Panc1 (cell line): Measurements from ENCODE around the gene PAOX. TPM values are rescaled to one million over a fixed set of nuclear protein-coding genes. Genes with fewer than 3 reads are reported as not detected.
"Not testable (repeated sequence)": the region's sequence is repeated elsewhere in the genome, so short reads cannot be mapped to it uniquely, and the experiment has no call there.

Source experiments
- ATAC-seq: fragments of 200-7000 bp; cut with Tn5 transposase; 2 replicates; pipeline ENCODE4 v1.9.1; 2020; ENCODE audit warnings: mild to moderate bottlenecking, moderate library complexity
- BruUV-seq: library from RNA; stranded (reverse); fragments of 400-500 nt; replicated peaks from 2 replicates; lab custom pipeline; 2021; lab: Mats Ljungman, UMichigan
- CTCF ChIA-PET: fragments of 300-600 bp; sonication (Branson Sonifier 250); formaldehyde crosslinking; loops from one replicate; lab custom pipeline; 2022; ENCODE audit warnings: antibody characterized with exemption; lab: Charles Lee
- POLR2A ChIA-PET: fragments of 300-600 bp; sonication (Branson Sonifier 250); formaldehyde crosslinking; loops from one replicate; lab custom pipeline; 2022; ENCODE audit warnings: antibody characterized with exemption; lab: Charles Lee
- DNase-seq: peaks from one replicate; pipeline ENCODE4 v3.0.0-alpha.2; 2010; ENCODE audit warnings: low read depth, low spot score
- H3K27ac ChIP-seq: 2 replicates; pipeline ENCODE4 v1.5.1; 2011; ENCODE audit warnings: mild to moderate bottlenecking, low read length, inconsistent platforms
- H3K27me3 ChIP-seq: fragments of 200-500 bp; sonication (Bioruptor generic); 2 replicates; pipeline ENCODE4 v1.6.0; 2014; ENCODE audit warnings: low read length, inconsistent platforms; ENCODE audit not compliant: control insufficient read depth, insufficient read depth
- H3K36me3 ChIP-seq: fragments of 200-500 bp; sonication (Bioruptor generic); 2 replicates; pipeline ENCODE4 v1.5.1; 2014; ENCODE audit warnings: inconsistent platforms, mild to moderate bottlenecking, low read length, moderate library complexity; ENCODE audit not compliant: control insufficient read depth, insufficient read depth
- H3K4me1 ChIP-seq: 2 replicates; pipeline ENCODE4 v1.5.1; 2011; ENCODE audit warnings: inconsistent platforms, mild to moderate bottlenecking, low read length, moderate library complexity; ENCODE audit not compliant: control insufficient read depth, insufficient read depth
- H3K4me3 ChIP-seq, 2 experiments: 2 replicates each; pipeline ENCODE4 v1.5.1; 2011 to 2012; ENCODE audit warnings: low read depth in 2 of 2, low read length in 2 of 2, mild to moderate bottlenecking in 2 of 2, inconsistent platforms in 1 of 2, moderate library complexity in 1 of 2
- H3K9me3 ChIP-seq: fragments of 200-500 bp; sonication (Bioruptor generic); 2 replicates; pipeline ENCODE4 v1.5.1; 2014; ENCODE audit warnings: low read depth, mild to moderate bottlenecking, inconsistent platforms, low read length, moderate library complexity; ENCODE audit not compliant: control insufficient read depth, insufficient read depth
- POLR2AphosphoS5 ChIP-seq: IDR thresholded peaks from 2 replicates; pipeline ENCODE4 v1.6.1; 2012; ENCODE audit warnings: mild to moderate bottlenecking, low read depth, low read length, moderate library complexity
- SIN3A ChIP-seq: IDR thresholded peaks from 2 replicates; pipeline ENCODE4 v1.6.1; 2012; ENCODE audit warnings: low read depth, mild to moderate bottlenecking, low read length, moderate library complexity, borderline replicate concordance; ENCODE audit not compliant: insufficient read depth
- TCF7L2 ChIP-seq: IDR thresholded peaks from 2 replicates; pipeline ENCODE4 v1.6.1; 2011; ENCODE audit warnings: mild to moderate bottlenecking, low read depth, low read length, inconsistent platforms
- in situ Hi-C: cut with HindIII; loops from 2 replicates; pipeline ENCODE4 v1.10.0; 2016; ENCODE audit warnings: low sequenced_read_pairs, low pct_unique_long_range_greater_than_20kb
- intact Hi-C: fragments of 100-400 bp; cut with micrococcal nuclease; formaldehyde crosslinking; loops from one replicate; pipeline ENCODE4 v1.10.0; 2022; ENCODE audit not compliant: unreplicated experiment
- total RNA-seq: library from RNA; stranded (reverse); gene quantifications from one replicate; pipeline ENCODE4 v1.2.1, GENCODE V29; 2021; ENCODE audit not compliant: unreplicated experiment
- TF ChIP-seq, protein P1 (sequence below), 2 experiments: IDR thresholded peaks; 2 replicates each; pipeline ENCODE4 v1.6.1; 2011 to 2012; ENCODE audit warnings: low read depth in 2 of 2, control low read depth in 1 of 2, low read length in 1 of 2, mild to moderate bottlenecking in 1 of 2, moderate library complexity in 1 of 2; ENCODE audit not compliant: insufficient read depth in 1 of 2
- TF ChIP-seq, protein P2 (sequence below): fragments of 450-650 bp; IDR thresholded peaks from 2 replicates; pipeline ENCODE4 v1.5.1; 2017; ENCODE audit warnings: mild to moderate bottlenecking

The PAOX gene
- total RNA-seq, 1 experiment from 2014 or later = 9.3 TPM

GRCh38 chr10:133412381-133412711 lies 33.3 kb downstream of the PAOX start:
- H3K9me3 ChIP-seq = peaks cover 26% of the 10 kb centered on the region
- H3K27ac ChIP-seq = no peak overlapping the region
- DNase-seq = no peak
- intact Hi-C loops (no loop called here), in situ Hi-C loops (no loop called here)
- ATAC-seq = no peak
- BruUV-seq = no TSS peak
- ChIA-PET CTCF (no interaction called here), POLR2A (no interaction called here)
- no peaks in the 10 kb centered on the region for H3K4me1 ChIP-seq
- H3K4me3 ChIP-seq = no peak overlapping the region
- no peaks in the 10 kb centered on the region for H3K27me3 ChIP-seq
- TF ChIP-seq, protein P1, sequence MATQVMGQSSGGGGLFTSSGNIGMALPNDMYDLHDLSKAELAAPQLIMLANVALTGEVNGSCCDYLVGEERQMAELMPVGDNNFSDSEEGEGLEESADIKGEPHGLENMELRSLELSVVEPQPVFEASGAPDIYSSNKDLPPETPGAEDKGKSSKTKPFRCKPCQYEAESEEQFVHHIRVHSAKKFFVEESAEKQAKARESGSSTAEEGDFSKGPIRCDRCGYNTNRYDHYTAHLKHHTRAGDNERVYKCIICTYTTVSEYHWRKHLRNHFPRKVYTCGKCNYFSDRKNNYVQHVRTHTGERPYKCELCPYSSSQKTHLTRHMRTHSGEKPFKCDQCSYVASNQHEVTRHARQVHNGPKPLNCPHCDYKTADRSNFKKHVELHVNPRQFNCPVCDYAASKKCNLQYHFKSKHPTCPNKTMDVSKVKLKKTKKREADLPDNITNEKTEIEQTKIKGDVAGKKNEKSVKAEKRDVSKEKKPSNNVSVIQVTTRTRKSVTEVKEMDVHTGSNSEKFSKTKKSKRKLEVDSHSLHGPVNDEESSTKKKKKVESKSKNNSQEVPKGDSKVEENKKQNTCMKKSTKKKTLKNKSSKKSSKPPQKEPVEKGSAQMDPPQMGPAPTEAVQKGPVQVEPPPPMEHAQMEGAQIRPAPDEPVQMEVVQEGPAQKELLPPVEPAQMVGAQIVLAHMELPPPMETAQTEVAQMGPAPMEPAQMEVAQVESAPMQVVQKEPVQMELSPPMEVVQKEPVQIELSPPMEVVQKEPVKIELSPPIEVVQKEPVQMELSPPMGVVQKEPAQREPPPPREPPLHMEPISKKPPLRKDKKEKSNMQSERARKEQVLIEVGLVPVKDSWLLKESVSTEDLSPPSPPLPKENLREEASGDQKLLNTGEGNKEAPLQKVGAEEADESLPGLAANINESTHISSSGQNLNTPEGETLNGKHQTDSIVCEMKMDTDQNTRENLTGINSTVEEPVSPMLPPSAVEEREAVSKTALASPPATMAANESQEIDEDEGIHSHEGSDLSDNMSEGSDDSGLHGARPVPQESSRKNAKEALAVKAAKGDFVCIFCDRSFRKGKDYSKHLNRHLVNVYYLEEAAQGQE (IDR thresholded peaks at IDR 0.05; ENCODE audit: insufficient read depth in 1 of 2, low read depth in 2 of 2, low read length in 1 of 2) = no peak
- TF ChIP-seq POLR2AphosphoS5 (no peak), SIN3A (no peak), TCF7L2 (no peak)
- TF ChIP-seq, protein P2, sequence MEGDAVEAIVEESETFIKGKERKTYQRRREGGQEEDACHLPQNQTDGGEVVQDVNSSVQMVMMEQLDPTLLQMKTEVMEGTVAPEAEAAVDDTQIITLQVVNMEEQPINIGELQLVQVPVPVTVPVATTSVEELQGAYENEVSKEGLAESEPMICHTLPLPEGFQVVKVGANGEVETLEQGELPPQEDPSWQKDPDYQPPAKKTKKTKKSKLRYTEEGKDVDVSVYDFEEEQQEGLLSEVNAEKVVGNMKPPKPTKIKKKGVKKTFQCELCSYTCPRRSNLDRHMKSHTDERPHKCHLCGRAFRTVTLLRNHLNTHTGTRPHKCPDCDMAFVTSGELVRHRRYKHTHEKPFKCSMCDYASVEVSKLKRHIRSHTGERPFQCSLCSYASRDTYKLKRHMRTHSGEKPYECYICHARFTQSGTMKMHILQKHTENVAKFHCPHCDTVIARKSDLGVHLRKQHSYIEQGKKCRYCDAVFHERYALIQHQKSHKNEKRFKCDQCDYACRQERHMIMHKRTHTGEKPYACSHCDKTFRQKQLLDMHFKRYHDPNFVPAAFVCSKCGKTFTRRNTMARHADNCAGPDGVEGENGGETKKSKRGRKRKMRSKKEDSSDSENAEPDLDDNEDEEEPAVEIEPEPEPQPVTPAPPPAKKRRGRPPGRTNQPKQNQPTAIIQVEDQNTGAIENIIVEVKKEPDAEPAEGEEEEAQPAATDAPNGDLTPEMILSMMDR = no peak
- H3K36me3 ChIP-seq = peaks cover 12% of the 10 kb centered on the region

GRCh38 chr10:133414401-133414800 lies 35.3 kb downstream of the PAOX start:
- POLR2A ChIA-PET, H3K27me3 ChIP-seq, in situ Hi-C loops, BruUV-seq, DNase-seq, H3K4me3 ChIP-seq, ATAC-seq, intact Hi-C loops, H3K27ac ChIP-seq, CTCF ChIA-PET, H3K4me1 ChIP-seq: not testable (repeated sequence)
- Histone ChIP-seq H3K9me3 (peaks cover 24% of the 10 kb centered on the region), H3K36me3 (peaks cover 12% of the 10 kb centered on the region)

GRCh38 chr10:133415752-133416151 lies 36.7 kb downstream of the PAOX start:
- CTCF ChIA-PET = no interaction called here
- in situ Hi-C loops = no loop called here

More at GRCh38 chr10:133415752-133416151, 36.7 kb downstream of the PAOX start:
- TSS peak; percentile 21 for BruUV-seq
- Histone ChIP-seq H3K4me3 (no peak overlapping the region), H3K9me3 (peaks cover 19% of the 10 kb centered on the region), H3K36me3 (peaks cover 9% of the 10 kb centered on the region), H3K27ac (no peak overlapping the region), H3K4me1 (peaks cover 4% of the 10 kb centered on the region; the same call in 1 of the 2 replicates), H3K27me3 (no peaks in the 10 kb centered on the region)
- ATAC-seq = no peak
- TF ChIP-seq POLR2AphosphoS5 (no peak), SIN3A (no peak), TCF7L2 (no peak)
- TF ChIP-seq, protein P2 = no peak
- TF ChIP-seq, protein P1 (IDR thresholded peaks at IDR 0.05; ENCODE audit: insufficient read depth in 1 of 2, low read depth in 2 of 2, low read length in 1 of 2) = no peak
- POLR2A ChIA-PET = no interaction called here
- no peak for DNase-seq
- intact Hi-C loops = no loop called here
